Activated naive CD8-positive, alpha-beta T cell treated with anti-CD3 and anti-CD28 coated beads, Interleukin-2, amount 50 U/mL, for 24 hours (primary cell): ENCODE data around the gene MRPL51.

Source experiments
- ATAC-seq: fragments of 150-1000 bp; cut with Tn5 transposase; one replicate; pipeline ENCODE4 v1.10.0; 2021
- DNase-seq: peaks from one replicate; pipeline ENCODE4 v3.0.0; 2021
- H3K27ac Mint-ChIP-seq: one replicate; pipeline ENCODE4 v1.8.0; 2021; ENCODE audit warnings: mild to moderate bottlenecking, mixed read lengths
- H3K27me3 Mint-ChIP-seq: one replicate; pipeline ENCODE4 v1.8.0; 2021; ENCODE audit warnings: mixed read lengths
- H3K36me3 Mint-ChIP-seq: one replicate; pipeline ENCODE4 v1.8.0; 2021; ENCODE audit warnings: low read depth, mixed read lengths
- H3K4me1 Mint-ChIP-seq: one replicate; pipeline ENCODE4 v1.8.0; 2021; ENCODE audit warnings: mixed read lengths
- H3K4me3 Mint-ChIP-seq: one replicate; pipeline ENCODE4 v1.8.0; 2021; ENCODE audit warnings: mild to moderate bottlenecking, moderate library complexity, mixed read lengths
- H3K9me3 Mint-ChIP-seq: one replicate; pipeline ENCODE4 v1.8.0; 2021; ENCODE audit warnings: mixed read lengths

Gene MRPL51

DNA sequence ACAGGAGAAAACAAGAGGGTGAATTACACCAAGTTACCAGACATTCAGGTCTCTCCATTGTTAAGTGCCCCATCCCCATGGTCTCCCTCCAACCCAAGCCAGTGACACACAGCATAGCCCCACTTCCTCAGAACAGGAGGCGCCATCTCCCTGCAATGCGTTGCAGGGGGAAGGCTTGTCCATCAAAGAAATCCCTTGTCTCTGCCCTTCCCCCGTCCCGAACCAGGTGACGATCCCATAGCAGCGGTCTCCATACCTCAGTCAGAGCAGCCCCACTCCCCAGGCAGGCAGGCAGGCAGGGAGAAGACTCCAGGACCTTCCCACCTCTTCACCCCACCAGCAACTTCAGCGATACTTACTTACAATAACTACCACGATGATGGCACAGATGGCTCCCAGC lies 28.5 kb downstream of the MRPL51 start:
- no peaks in the 10 kb centered on the region for H3K9me3 Mint-ChIP-seq
- H3K27me3 Mint-ChIP-seq: no peaks in the 10 kb centered on the region
- peaks cover 95% of the 10 kb centered on the region for H3K36me3 Mint-ChIP-seq
- DNase-seq: no peak
- no peak for ATAC-seq
- peak overlapping the region; percentile 83 for H3K4me3 Mint-ChIP-seq
- peak overlapping the region; percentile 100 for H3K27ac Mint-ChIP-seq
- peaks cover 96% of the 10 kb centered on the region for H3K4me1 Mint-ChIP-seq

DNA sequence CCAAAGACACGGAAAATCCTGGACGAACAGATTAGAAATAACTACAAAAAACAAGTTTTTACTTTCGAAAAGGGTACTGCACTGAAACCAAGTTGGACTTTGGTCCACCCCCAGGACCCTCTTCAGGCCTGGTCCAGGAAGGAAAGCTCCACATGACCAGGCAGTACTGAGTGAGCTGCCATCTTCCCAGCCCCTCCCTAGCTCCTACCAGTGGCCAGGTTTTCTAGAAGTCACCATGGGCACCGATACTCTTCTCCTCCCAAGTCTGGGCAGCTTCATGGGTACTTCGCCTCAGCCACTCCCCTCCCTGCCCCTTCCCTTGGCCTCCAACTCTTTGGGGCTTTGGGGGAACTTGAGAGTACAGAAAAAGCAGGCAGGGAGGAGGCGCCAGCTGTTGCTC lies 29.2 kb downstream of the MRPL51 start:
- peak overlapping the region; percentile 100 for H3K27ac Mint-ChIP-seq
- peaks cover 95% of the 10 kb centered on the region for H3K4me1 Mint-ChIP-seq
- H3K4me3 Mint-ChIP-seq: peak overlapping the region; percentile 83
- H3K9me3 Mint-ChIP-seq: no peaks in the 10 kb centered on the region
- no peaks in the 10 kb centered on the region for H3K27me3 Mint-ChIP-seq
- DNase-seq (no peak), ATAC-seq (no peak)
- peaks cover 94% of the 10 kb centered on the region for H3K36me3 Mint-ChIP-seq

DNA sequence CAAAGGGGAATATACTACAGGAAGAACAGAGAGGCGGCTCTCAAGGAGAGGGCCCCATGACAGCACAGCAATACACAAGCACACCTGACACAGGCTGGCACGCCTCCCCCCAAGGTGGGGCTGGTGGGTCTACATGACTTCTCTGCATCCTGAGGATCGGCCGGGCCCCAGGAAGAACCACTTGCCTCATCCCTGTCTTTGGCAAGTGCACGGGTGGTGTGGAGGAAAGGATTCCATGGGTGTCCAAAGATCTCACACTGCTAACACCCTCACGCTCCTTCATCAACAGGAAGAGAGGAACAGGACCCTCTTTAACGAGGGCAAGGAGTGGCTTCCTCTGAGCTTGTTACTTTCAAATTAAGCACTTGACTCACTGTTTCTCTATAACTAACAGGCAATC lies 29.8 kb downstream of the MRPL51 start:
- Mint-ChIP-seq H3K27me3 (no peaks in the 10 kb centered on the region), H3K9me3 (no peaks in the 10 kb centered on the region), H3K4me3 (peak overlapping the region; percentile 83), H3K36me3 (peaks cover 94% of the 10 kb centered on the region), H3K27ac (peak overlapping the region; percentile 100), H3K4me1 (peaks cover 95% of the 10 kb centered on the region)
- ATAC-seq (no peak), DNase-seq (peak; percentile 34)

DNA sequence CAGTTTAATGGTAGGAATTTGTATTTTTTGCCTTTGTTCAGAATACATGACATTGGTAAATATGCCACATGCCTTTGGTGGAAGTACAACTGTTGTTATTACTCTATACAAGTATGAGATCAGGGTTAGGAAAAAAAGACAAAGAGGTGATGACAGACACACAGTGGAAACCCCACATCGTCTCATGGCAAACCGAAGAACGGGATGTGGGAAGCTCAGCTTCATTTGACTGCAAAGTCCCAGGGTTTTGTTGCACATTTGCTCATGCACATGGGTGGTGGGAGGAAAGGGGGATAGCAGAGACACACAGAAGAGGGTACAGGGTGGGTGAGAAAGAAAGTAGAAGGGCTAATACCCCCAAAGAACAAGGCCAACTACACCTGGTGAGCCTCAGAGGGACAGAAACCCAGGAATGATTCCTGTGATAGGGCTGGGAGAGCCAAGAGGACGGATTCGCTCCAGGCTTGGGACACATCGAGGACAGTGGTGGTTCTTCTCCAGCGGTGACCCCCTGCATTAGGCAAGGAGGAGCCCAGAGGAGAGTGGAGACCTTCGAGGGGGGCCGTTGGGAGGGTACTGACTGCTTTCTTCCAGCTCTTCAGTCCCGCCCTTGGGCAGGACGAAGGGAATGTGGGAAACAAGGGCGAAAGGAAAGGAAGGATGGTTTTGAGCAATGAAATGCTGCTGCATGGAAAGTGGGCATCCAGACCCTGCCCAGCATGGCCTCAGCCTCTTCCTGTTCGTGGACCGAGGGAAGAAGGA lies 30.6 kb downstream of the MRPL51 start:
- Mint-ChIP-seq H3K4me3 (peak overlapping the region; percentile 83), H3K4me1 (peaks cover 94% of the 10 kb centered on the region), H3K27ac (peak overlapping the region; percentile 100), H3K27me3 (no peaks in the 10 kb centered on the region), H3K9me3 (no peaks in the 10 kb centered on the region), H3K36me3 (peaks cover 90% of the 10 kb centered on the region)
- DNase-seq (no peak), ATAC-seq (peak; percentile 60)

DNA sequence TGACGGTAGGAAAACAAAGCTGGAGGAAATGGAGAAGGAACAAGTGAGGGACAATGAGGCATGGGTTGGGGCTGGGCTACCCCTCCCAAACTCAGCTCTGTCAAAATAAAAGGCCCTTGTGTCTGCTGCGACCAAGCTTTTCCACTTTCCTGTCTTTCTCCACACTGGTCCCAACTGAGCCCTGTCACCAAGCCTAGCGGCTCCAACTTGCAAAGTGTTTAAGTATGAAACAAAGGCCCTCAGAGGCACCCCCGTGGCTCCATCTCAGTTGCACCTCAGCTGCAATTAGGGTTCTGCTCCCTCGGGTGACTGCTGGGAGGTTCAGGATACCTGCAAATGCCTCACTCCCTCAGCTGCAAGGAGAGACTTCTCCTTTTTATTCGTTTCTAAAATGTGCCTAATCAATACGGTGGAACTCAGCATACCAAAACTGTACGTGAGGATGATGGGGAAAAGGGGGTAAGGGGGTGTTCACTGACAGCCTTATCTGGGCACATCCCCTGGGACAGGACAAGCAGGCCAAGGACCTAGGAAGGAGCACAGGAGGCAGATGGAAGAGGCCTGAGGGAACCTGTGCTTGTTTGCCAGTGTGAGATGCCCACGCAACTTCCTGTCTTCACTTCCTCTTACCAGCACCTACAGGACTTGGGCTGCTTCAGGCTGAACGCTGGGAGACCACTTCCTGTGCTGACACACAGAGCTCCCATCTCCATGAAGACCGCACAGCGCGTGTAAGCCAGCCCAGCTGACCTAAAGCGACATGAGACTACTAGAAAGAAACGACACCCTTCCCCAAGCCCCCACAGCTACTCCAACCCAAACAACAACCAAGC lies 31.4 kb downstream of the MRPL51 start:
- H3K27me3 Mint-ChIP-seq: no peaks in the 10 kb centered on the region
- H3K4me3 Mint-ChIP-seq: peak overlapping the region; percentile 83
- H3K27ac Mint-ChIP-seq: peak overlapping the region; percentile 100
- ATAC-seq (peak; percentile 87), DNase-seq (peak; percentile 85)
- peaks cover 90% of the 10 kb centered on the region for H3K36me3 Mint-ChIP-seq
- no peaks in the 10 kb centered on the region for H3K9me3 Mint-ChIP-seq
- H3K4me1 Mint-ChIP-seq: peaks cover 94% of the 10 kb centered on the region

DNA sequence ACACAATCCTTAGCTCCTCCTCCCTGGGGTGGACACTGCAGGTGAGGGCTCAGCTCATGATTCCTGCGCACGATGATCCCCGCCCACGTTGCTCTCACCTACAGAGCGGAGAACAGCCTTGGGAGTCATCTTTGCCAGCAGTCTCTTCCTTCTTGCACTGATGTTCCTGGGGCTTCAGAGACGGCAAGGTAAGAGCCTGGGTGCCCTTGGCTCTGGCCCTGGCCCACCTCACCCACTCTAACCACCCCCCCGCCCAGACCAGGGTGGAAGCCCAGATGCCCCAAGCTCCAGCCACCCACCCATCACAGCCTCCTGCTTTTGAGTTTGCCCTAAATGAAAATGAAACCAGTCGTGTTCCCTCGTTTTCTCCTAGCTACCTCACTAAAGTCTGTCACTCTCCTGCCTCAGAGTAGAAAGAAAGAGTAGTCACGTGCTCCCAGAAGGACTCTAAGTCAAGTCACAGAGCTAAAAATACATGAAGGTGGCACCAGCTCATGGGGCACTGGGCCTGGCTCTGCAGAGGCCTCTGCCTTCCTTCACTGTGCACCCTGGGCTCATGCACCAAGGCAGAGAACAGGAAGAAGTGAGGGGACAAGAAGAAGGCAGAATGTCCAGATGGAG lies 32.2 kb downstream of the MRPL51 start:
- H3K27ac Mint-ChIP-seq: peak overlapping the region; percentile 100
- peaks cover 87% of the 10 kb centered on the region for H3K36me3 Mint-ChIP-seq
- no peaks in the 10 kb centered on the region for H3K27me3 Mint-ChIP-seq
- peak; percentile 49 for DNase-seq
- peaks cover 94% of the 10 kb centered on the region for H3K4me1 Mint-ChIP-seq
- peak; percentile 6 for ATAC-seq
- H3K9me3 Mint-ChIP-seq: no peaks in the 10 kb centered on the region
- H3K4me3 Mint-ChIP-seq: peak overlapping the region; percentile 83

DNA sequence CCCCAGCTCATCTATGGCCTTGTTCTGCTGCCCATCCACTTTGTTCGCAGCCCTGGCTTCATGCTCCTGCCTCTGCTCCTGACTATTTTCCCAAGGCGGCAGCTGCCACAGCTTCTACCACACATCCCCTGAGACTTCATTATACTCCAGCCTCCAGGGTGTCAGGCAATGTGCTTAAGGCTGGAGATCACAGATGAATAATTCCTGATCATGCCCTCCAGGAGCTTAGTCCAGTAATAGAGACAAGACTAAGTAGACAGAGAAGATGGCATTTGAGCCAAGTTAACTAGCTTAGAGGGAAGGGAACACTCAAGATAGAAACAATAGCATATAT lies 34.1 kb downstream of the MRPL51 start:
- Mint-ChIP-seq H3K9me3 (no peaks in the 10 kb centered on the region), H3K4me1 (peaks cover 93% of the 10 kb centered on the region), H3K27ac (peak overlapping the region; percentile 80), H3K4me3 (peak overlapping the region; percentile 18), H3K36me3 (peaks cover 87% of the 10 kb centered on the region), H3K27me3 (no peaks in the 10 kb centered on the region)
- ATAC-seq: no peak
- no peak for DNase-seq

DNA sequence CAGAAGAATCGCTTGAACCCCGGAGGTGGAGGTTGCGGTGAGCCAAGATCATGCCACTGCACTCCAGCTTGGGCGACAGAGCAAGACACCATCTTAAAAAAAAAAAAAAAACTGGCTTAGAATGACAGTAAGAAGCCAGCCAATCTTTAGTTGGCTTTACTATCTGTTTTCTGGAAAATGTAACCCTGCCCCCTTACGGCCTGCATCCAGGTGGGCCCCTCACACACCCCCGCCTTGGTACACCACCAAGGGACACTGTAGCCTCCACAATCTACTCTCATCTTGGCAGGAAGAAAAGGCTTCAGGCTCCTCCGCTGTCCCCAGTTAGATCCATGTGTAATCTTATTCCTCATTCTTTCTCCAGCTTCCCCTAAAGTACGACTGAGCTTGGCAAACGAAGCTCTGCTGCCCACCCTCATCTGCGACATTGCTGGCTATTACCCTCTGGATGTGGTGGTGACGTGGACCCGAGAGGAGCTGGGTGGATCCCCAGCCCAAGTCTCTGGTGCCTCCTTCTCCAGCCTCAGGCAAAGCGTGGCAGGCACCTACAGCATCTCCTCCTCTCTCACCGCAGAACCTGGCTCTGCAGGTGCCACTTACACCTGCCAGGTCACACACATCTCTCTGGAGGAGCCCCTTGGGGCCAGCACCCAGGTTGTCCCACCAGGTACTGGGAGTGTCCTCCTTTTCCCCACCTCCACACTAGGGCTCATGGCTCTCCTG lies 34.6 kb downstream of the MRPL51 start:
- Mint-ChIP-seq H3K36me3 (peaks cover 88% of the 10 kb centered on the region), H3K4me1 (peaks cover 93% of the 10 kb centered on the region), H3K27me3 (no peaks in the 10 kb centered on the region), H3K9me3 (no peaks in the 10 kb centered on the region), H3K27ac (peak overlapping the region; percentile 80), H3K4me3 (peak overlapping the region; percentile 18)
- ATAC-seq: no peak
- no peak for DNase-seq

DNA sequence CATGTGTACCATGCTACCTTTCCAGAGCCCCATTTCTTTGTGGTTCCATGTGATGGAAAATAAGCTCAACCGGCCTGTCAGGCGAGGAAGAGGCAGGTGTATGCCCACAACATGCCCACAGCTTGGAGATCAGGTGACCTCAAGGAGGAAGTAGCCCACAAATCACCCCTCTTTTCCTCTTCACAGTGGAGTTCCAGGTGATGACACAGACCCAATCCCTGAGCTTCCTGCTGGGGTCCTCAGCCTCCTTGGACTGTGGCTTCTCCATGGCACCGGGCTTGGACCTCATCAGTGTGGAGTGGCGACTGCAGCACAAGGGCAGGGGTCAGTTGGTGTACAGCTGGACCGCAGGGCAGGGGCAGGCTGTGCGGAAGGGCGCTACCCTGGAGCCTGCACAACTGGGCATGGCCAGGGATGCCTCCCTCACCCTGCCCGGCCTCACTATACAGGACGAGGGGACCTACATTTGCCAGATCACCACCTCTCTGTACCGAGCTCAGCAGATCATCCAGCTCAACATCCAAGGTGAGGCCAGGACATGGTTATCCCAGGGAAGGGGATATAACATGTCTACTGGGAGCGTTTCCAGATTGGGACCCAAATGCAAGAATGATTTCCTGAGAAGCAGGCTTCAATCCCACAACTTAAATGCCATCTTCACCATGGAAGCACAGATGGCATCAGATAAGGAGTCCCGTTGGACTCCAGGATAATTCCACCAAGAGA lies 35.7 kb downstream of the MRPL51 start:
- DNase-seq (no peak), ATAC-seq (no peak)
- Mint-ChIP-seq H3K4me3 (peak overlapping the region; percentile 36), H3K4me1 (peaks cover 91% of the 10 kb centered on the region), H3K9me3 (no peaks in the 10 kb centered on the region), H3K27ac (peak overlapping the region; percentile 80), H3K27me3 (no peaks in the 10 kb centered on the region), H3K36me3 (peaks cover 88% of the 10 kb centered on the region)

DNA sequence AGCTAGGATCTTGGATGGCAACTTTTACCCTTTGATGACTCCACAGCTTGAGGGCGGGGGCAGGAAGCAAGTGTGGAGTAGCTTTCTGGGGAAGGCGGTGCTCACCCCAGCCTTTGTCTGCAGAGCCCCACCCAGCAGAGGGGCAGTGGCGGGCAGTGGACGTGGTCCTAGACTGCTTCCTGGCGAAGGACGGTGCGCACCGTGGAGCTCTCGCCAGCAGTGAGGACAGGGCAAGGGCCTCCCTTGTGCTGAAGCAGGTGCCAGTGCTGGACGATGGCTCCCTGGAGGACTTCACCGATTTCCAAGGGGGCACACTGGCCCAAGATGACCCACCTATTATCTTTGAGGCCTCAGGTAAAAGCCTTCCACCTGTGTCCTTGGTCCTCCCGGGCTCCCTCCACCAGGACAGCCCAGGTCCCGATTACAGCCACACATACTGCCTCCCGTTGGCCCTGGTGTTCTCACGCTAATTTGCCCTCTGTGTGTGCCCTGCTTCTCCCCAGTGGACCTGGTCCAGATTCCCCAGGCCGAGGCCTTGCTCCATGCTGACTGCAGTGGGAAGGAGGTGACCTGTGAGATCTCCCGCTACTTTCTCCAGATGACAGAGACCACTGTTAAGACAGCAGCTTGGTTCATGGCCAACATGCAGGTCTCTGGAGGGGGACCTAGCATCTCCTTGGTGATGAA lies 40.0 kb downstream of the MRPL51 start:
- Mint-ChIP-seq H3K36me3 (peaks cover 76% of the 10 kb centered on the region), H3K27me3 (no peaks in the 10 kb centered on the region), H3K4me3 (peak overlapping the region; percentile 98), H3K27ac (peak overlapping the region; percentile 98), H3K4me1 (peaks cover 82% of the 10 kb centered on the region), H3K9me3 (no peaks in the 10 kb centered on the region)
- ATAC-seq: no peak
- peak; percentile 49 for DNase-seq

DNA sequence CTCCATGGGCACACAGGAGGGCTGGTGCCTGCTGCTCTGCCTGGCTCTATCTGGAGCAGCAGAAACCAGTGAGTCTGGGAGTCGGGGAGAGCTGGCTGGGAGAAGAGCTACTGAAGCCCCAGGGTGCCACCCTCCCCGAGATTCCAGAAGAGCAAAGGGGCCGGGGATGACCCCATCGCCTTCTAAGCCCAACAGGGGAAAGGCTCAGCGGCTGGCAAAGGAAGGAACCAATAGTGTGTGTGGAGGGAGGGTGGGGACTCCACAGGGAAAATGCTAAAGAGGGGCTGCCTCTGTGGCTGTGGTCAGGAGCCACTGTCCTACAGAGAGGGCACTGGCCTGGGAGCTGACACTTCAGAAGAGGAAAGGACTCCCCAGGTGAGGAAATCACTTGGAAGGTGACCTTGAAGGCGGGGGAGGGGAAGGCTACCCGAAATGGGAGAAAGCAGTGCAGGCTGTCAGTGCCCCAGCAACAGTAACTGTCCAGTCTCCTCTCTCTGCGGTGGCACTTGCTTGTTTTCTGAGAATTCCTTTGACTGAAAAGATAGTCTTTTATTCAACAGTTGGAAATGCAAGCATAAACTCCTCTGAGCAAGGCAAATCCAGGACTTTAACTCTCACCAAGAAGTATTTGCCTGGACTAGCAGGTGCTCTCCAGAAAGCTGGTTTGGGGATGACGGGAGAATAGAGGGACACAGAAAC lies 40.7 kb downstream of the MRPL51 start:
- Mint-ChIP-seq H3K27ac (peak overlapping the region; percentile 98), H3K4me1 (peaks cover 82% of the 10 kb centered on the region), H3K9me3 (no peaks in the 10 kb centered on the region), H3K4me3 (peak overlapping the region; percentile 98), H3K27me3 (no peaks in the 10 kb centered on the region), H3K36me3 (peaks cover 79% of the 10 kb centered on the region)
- DNase-seq (peak; percentile 47), ATAC-seq (no peak)

DNA sequence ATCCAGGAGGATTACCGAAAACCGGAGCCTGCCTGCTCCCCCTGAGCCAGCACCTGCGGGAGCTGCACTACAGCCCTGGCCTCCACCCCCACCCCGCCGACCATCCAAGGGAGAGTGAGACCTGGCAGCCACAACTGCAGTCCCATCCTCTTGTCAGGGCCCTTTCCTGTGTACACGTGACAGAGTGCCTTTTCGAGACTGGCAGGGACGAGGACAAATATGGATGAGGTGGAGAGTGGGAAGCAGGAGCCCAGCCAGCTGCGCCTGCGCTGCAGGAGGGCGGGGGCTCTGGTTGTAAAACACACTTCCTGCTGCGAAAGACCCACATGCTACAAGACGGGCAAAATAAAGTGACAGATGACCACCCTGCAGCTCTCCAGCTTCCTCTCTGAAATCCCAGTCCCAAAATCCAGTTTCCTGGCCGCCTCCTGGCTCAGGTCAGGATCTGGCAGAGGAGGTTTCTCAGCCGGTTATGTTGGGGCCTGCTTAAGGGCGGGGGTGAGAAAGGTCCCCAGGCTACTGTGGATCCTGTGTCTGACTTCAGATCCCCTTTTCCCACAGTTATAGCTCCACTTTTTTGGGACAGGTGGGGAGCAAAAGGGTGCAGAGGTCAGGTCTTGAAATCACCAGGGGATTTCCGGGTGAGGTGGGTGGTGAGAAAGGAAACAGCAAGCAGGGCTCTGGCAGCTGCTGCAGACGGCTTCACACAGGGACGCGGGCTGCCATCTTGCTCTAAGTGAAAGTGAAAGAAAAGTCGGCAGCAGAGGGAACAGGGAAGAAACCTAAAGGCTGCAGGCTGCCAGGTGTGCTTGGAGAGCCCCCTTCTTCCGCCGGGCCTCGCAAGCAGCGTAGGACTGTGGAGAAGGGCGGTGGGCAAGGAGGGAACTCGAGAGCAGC lies 41.5 kb downstream of the MRPL51 start, which contains the start of gene TAPBPL:
TAPBPL (plus strand) TSS at position 695 of the 897 bp plus-strand sequence. CDS start 207 bp downstream, outside the sequence.
- peak; percentile 82 for DNase-seq
- Mint-ChIP-seq H3K36me3 (peaks cover 79% of the 10 kb centered on the region), H3K4me1 (peaks cover 82% of the 10 kb centered on the region), H3K4me3 (peak within 1 kb of the TSS; percentile 98), H3K27ac (peak within 1 kb of the TSS; percentile 98), H3K27me3 (no peaks in the 10 kb centered on the region), H3K9me3 (no peaks in the 10 kb centered on the region)
- peak; percentile 71 for ATAC-seq
